ENCODE results near the gene EVA1C. TPM values are rescaled to one million over a fixed set of nuclear protein-coding genes. Genes with fewer than 3 reads are reported as not detected.

EVA1C gene
- total and polyA plus RNA-seq, 2 experiments from 2014 or later: 4.6 to 6.9 TPM

DNA sequence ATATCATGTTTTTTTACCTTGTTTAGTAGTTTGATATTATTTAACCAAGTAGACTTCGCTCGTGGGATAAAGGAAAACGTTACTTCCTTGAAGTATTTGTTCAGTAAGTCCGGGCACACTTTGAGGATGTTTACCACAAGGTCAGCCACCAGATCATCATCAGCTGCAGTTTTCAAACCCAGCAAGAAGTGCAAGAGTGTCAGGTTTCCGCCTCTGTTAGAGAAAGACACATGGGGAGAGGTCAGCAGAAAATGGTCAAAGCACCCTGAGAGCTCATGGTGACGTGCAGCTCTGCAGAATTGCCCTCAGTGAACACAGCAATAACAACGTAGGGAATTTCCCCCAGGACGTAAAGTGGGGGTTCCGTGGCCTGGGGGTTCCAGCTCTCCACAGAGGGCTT lies 44.1 kb upstream of the EVA1C start:
- H3K9me2 ChIP-seq (ENCODE audit: insufficient read depth): no peaks in the 10 kb centered on the region
- no peaks in the 10 kb centered on the region for H3K27me3 ChIP-seq (ENCODE audit: insufficient read depth)
- ATAC-seq (no peak), DNase-seq (ENCODE audit: low spot score) (no peak)
- no peaks in the 10 kb centered on the region for H3K4me1 ChIP-seq (ENCODE audit: insufficient read depth)
- TF ChIP-seq, protein P1, sequence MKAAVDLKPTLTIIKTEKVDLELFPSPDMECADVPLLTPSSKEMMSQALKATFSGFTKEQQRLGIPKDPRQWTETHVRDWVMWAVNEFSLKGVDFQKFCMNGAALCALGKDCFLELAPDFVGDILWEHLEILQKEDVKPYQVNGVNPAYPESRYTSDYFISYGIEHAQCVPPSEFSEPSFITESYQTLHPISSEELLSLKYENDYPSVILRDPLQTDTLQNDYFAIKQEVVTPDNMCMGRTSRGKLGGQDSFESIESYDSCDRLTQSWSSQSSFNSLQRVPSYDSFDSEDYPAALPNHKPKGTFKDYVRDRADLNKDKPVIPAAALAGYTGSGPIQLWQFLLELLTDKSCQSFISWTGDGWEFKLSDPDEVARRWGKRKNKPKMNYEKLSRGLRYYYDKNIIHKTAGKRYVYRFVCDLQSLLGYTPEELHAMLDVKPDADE (IDR thresholded peaks at IDR 0.05): no peak
- TF ChIP-seq, protein P2, sequence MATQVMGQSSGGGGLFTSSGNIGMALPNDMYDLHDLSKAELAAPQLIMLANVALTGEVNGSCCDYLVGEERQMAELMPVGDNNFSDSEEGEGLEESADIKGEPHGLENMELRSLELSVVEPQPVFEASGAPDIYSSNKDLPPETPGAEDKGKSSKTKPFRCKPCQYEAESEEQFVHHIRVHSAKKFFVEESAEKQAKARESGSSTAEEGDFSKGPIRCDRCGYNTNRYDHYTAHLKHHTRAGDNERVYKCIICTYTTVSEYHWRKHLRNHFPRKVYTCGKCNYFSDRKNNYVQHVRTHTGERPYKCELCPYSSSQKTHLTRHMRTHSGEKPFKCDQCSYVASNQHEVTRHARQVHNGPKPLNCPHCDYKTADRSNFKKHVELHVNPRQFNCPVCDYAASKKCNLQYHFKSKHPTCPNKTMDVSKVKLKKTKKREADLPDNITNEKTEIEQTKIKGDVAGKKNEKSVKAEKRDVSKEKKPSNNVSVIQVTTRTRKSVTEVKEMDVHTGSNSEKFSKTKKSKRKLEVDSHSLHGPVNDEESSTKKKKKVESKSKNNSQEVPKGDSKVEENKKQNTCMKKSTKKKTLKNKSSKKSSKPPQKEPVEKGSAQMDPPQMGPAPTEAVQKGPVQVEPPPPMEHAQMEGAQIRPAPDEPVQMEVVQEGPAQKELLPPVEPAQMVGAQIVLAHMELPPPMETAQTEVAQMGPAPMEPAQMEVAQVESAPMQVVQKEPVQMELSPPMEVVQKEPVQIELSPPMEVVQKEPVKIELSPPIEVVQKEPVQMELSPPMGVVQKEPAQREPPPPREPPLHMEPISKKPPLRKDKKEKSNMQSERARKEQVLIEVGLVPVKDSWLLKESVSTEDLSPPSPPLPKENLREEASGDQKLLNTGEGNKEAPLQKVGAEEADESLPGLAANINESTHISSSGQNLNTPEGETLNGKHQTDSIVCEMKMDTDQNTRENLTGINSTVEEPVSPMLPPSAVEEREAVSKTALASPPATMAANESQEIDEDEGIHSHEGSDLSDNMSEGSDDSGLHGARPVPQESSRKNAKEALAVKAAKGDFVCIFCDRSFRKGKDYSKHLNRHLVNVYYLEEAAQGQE (IDR thresholded peaks at IDR 0.05; ENCODE audit: unreplicated experiment): no peak
- TF ChIP-seq POLR2AphosphoS5 (IDR thresholded peaks at IDR 0.05; ENCODE audit: low read depth): no peak
- TF ChIP-seq, protein P3, sequence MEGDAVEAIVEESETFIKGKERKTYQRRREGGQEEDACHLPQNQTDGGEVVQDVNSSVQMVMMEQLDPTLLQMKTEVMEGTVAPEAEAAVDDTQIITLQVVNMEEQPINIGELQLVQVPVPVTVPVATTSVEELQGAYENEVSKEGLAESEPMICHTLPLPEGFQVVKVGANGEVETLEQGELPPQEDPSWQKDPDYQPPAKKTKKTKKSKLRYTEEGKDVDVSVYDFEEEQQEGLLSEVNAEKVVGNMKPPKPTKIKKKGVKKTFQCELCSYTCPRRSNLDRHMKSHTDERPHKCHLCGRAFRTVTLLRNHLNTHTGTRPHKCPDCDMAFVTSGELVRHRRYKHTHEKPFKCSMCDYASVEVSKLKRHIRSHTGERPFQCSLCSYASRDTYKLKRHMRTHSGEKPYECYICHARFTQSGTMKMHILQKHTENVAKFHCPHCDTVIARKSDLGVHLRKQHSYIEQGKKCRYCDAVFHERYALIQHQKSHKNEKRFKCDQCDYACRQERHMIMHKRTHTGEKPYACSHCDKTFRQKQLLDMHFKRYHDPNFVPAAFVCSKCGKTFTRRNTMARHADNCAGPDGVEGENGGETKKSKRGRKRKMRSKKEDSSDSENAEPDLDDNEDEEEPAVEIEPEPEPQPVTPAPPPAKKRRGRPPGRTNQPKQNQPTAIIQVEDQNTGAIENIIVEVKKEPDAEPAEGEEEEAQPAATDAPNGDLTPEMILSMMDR (conservative IDR thresholded peaks at IDR 0.05; ENCODE audit: low read depth in 2 of 2): no peak
- no peak for TF ChIP-seq ZNF114 (CRISPR knock-in tag; IDR thresholded peaks at IDR 0.05)
- TF ChIP-seq ZNF331 (CRISPR knock-in tag; IDR thresholded peaks at IDR 0.05; ENCODE audit: low read depth): no peak
- no peak for TF ChIP-seq STAT1 (IDR thresholded peaks at IDR 0.05; ENCODE audit: unreplicated experiment)
- TF ChIP-seq, protein P4, sequence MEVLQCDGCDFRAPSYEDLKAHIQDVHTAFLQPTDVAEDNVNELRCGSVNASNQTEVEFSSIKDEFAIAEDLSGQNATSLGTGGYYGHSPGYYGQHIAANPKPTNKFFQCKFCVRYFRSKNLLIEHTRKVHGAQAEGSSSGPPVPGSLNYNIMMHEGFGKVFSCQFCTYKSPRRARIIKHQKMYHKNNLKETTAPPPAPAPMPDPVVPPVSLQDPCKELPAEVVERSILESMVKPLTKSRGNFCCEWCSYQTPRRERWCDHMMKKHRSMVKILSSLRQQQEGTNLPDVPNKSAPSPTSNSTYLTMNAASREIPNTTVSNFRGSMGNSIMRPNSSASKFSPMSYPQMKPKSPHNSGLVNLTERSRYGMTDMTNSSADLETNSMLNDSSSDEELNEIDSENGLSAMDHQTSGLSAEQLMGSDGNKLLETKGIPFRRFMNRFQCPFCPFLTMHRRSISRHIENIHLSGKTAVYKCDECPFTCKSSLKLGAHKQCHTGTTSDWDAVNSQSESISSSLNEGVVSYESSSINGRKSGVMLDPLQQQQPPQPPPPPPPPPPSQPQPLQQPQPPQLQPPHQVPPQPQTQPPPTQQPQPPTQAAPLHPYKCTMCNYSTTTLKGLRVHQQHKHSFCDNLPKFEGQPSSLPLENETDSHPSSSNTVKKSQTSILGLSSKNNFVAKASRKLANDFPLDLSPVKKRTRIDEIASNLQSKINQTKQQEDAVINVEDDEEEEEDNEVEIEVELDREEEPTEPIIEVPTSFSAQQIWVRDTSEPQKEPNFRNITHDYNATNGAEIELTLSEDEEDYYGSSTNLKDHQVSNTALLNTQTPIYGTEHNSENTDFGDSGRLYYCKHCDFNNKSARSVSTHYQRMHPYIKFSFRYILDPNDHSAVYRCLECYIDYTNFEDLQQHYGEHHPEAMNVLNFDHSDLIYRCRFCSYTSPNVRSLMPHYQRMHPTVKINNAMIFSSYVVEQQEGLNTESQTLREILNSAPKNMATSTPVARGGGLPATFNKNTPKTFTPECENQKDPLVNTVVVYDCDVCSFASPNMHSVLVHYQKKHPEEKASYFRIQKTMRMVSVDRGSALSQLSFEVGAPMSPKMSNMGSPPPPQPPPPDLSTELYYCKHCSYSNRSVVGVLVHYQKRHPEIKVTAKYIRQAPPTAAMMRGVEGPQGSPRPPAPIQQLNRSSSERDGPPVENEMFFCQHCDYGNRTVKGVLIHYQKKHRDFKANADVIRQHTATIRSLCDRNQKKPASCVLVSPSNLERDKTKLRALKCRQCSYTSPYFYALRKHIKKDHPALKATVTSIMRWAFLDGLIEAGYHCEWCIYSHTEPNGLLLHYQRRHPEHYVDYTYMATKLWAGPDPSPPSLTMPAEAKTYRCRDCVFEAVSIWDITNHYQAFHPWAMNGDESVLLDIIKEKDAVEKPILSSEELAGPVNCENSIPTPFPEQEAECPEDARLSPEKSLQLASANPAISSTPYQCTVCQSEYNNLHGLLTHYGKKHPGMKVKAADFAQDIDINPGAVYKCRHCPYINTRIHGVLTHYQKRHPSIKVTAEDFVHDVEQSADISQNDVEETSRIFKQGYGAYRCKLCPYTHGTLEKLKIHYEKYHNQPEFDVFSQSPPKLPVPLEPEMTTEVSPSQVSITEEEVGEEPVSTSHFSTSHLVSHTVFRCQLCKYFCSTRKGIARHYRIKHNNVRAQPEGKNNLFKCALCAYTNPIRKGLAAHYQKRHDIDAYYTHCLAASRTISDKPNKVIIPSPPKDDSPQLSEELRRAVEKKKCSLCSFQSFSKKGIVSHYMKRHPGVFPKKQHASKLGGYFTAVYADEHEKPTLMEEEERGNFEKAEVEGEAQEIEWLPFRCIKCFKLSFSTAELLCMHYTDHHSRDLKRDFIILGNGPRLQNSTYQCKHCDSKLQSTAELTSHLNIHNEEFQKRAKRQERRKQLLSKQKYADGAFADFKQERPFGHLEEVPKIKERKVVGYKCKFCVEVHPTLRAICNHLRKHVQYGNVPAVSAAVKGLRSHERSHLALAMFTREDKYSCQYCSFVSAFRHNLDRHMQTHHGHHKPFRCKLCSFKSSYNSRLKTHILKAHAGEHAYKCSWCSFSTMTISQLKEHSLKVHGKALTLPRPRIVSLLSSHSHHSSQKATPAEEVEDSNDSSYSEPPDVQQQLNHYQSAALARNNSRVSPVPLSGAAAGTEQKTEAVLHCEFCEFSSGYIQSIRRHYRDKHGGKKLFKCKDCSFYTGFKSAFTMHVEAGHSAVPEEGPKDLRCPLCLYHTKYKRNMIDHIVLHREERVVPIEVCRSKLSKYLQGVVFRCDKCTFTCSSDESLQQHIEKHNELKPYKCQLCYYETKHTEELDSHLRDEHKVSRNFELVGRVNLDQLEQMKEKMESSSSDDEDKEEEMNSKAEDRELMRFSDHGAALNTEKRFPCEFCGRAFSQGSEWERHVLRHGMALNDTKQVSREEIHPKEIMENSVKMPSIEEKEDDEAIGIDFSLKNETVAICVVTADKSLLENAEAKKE (CRISPR knock-in tag; IDR thresholded peaks at IDR 0.05): no peak
- TF ChIP-seq EZH2phosphoT487 (IDR thresholded peaks at IDR 0.05; ENCODE audit: unreplicated experiment): no peak
- no peak for TF ChIP-seq EZH2 (IDR thresholded peaks at IDR 0.05; ENCODE audit: low read depth, unreplicated experiment)
- TF ChIP-seq JUNB (IDR thresholded peaks at IDR 0.05; ENCODE audit: unreplicated experiment): no peak
- no peak for TF ChIP-seq CREB1 (CRISPR knock-in tag; IDR thresholded peaks at IDR 0.05; ENCODE audit: low read depth)
- no peak for TF ChIP-seq NANOG (IDR thresholded peaks at IDR 0.05; ENCODE audit: borderline replicate concordance)
- Mint-ChIP-seq H3K36me3 (ENCODE audit: low read depth) (peaks cover 78% of the 10 kb centered on the region), H3K27ac (no peak overlapping the region), H3K9me3 (no peaks in the 10 kb centered on the region), H3K4me1 (no peaks in the 10 kb centered on the region), H3K27me3 (ENCODE audit: insufficient read depth, low read depth, poor library complexity) (peaks cover 4% of the 10 kb centered on the region), H3K4me3 (no peak overlapping the region)
- H3K27ac ChIP-seq (ENCODE audit: low read depth): no peak overlapping the region
- peaks cover 71% of the 10 kb centered on the region for H3K36me3 ChIP-seq (ENCODE audit: insufficient read depth)
- no peak overlapping the region for H3K4me2 ChIP-seq
- H3K79me2 ChIP-seq (replicated peaks; ENCODE audit: insufficient read depth): no peaks in the 10 kb centered on the region
- no peak overlapping the region for H3K4me3 ChIP-seq
- H4K20me1 ChIP-seq (replicated peaks; ENCODE audit: insufficient read depth): peaks cover 5% of the 10 kb centered on the region; the same call in 1 of the 2 replicates
- H2AFZ ChIP-seq: no peak overlapping the region
- 0 out of 2 replicates have a peak, but pooled peaks cover 2% of the 10 kb centered on the region for H3F3A ChIP-seq (replicated peaks; ENCODE audit: low read depth)
